Bronchial epithelial cell (primary cell): Measurements from ENCODE around the gene HDAC9. TPM values are rescaled to one million over a fixed set of nuclear protein-coding genes. Genes with fewer than 3 reads are reported as not detected.
A peak's percentile ranks its signal among the peaks of the same experiment; 100 is the strongest.

ENCODE experiments used
- DNase-seq: peaks from one replicate; pipeline ENCODE4 v3.0.0-alpha.2; 2010; ENCODE audit warnings: low read depth
- FAIRE-seq: peaks from 2 replicates; lab custom pipeline; 2011; peaks lifted over from hg19 to GRCh38; lab: Jason Lieb, UNC
- H3K27me3 ChIP-seq: 2 replicates; pipeline ENCODE4 v1.5.1; 2011; ENCODE audit warnings: low read length; ENCODE audit not compliant: control insufficient read depth, insufficient read depth
- H3K36me3 ChIP-seq: 2 replicates; pipeline ENCODE4 v1.5.1; 2011; ENCODE audit warnings: low read length; ENCODE audit not compliant: control insufficient read depth, insufficient read depth
- H3K4me3 ChIP-seq: 2 replicates; pipeline ENCODE4 v1.5.1; 2011; ENCODE audit warnings: mild to moderate bottlenecking, low read depth, low read length, control low read depth
- CTCF ChIP-seq: IDR thresholded peaks from 2 replicates; pipeline ENCODE4 v1.5.1; 2011; ENCODE audit warnings: mild to moderate bottlenecking, moderate library complexity, low read length, control low read depth, inconsistent platforms; ENCODE audit not compliant: insufficient read depth, severe bottlenecking
- total RNA-seq: library from RNA; depleted of rRNA; stranded (reverse); fragments of >200 nt; gene quantifications from 2 replicates; pipeline ENCODE4 v1.2.1, GENCODE V29; 2014

The HDAC9 gene
- total RNA-seq, 1 donor from 2014 or later, result 12.1 TPM

GRCh38 chr7:18566829-18567228 lies 71.3 kb downstream of the HDAC9 start:
- FAIRE-seq, result peak; percentile 40
- TF ChIP-seq CTCF, result no peak
- DNase-seq, result peak; percentile 32
- Histone ChIP-seq H3K27me3 (no peaks in the 10 kb centered on the region), H3K4me3 (no peak overlapping the region), H3K36me3 (no peaks in the 10 kb centered on the region)

- TF ChIP-seq CTCF, result no peak
- no peak for FAIRE-seq
- Histone ChIP-seq H3K36me3 (no peaks in the 10 kb centered on the region), H3K27me3 (no peaks in the 10 kb centered on the region), H3K4me3 (no peak overlapping the region)
- no peak for DNase-seq
Measured at GRCh38 chr7:18570441-18570840, 74.9 kb downstream of the HDAC9 start.

GRCh38 chr7:18570890-18571478 lies 75.4 kb downstream of the HDAC9 start:
- DNase-seq (peak; percentile 54), FAIRE-seq (no peak)

GRCh38 chr7:18572154-18572553 lies 76.6 kb downstream of the HDAC9 start:
- no peak for TF ChIP-seq CTCF
- Histone ChIP-seq H3K36me3 (no peaks in the 10 kb centered on the region), H3K4me3 (no peak overlapping the region), H3K27me3 (no peaks in the 10 kb centered on the region)
- DNase-seq (no peak), FAIRE-seq (no peak)

More at GRCh38 chr7:18570890-18571478, 75.4 kb downstream of the HDAC9 start:
- H3K36me3 ChIP-seq, result no peaks in the 10 kb centered on the region
- no peak overlapping the region for H3K4me3 ChIP-seq
- peak; percentile 28 for TF ChIP-seq CTCF
- H3K27me3 ChIP-seq, result no peaks in the 10 kb centered on the region

- Histone ChIP-seq H3K27me3 (no peaks in the 10 kb centered on the region), H3K4me3 (no peak overlapping the region), H3K36me3 (no peaks in the 10 kb centered on the region)
- FAIRE-seq, result no peak
- no peak for TF ChIP-seq CTCF
- DNase-seq, result no peak
Measured at GRCh38 chr7:18572885-18573284, 77.3 kb downstream of the HDAC9 start.
